Mucosa of stomach (tissue), 1 donor: Measurements from ENCODE around the gene SRSF5.
"Not testable (repeated sequence)": the region's sequence is repeated elsewhere in the genome, so short reads cannot be mapped to it uniquely, and the experiment has no call there.

Experiments
- H3K27me3 ChIP-seq: one replicate; pipeline ENCODE4 v1.7.0; 2013; ENCODE audit warnings: mild to moderate bottlenecking, low read length; ENCODE audit not compliant: control insufficient read depth, insufficient read depth
- H3K36me3 ChIP-seq: one replicate; pipeline ENCODE4 v1.7.0; 2013; ENCODE audit warnings: low read length; ENCODE audit not compliant: control insufficient read depth, insufficient read depth
- H3K4me1 ChIP-seq: one replicate; pipeline ENCODE4 v1.7.0; 2013; ENCODE audit warnings: mild to moderate bottlenecking, low read length; ENCODE audit not compliant: control insufficient read depth, insufficient read depth
- H3K4me3 ChIP-seq: one replicate; pipeline ENCODE4 v1.7.0; 2013; ENCODE audit warnings: low read length
- H3K9ac ChIP-seq: one replicate; pipeline ENCODE4 v1.7.0; 2013; ENCODE audit warnings: mild to moderate bottlenecking, low read length, moderate library complexity
- H3K9me3 ChIP-seq: one replicate; pipeline ENCODE4 v1.7.0; 2013; ENCODE audit warnings: mild to moderate bottlenecking, low read length, moderate library complexity; ENCODE audit not compliant: control insufficient read depth
- donor health status: Pancreatic carcinoma.

Gene SRSF5

GRCh38 chr14:69813346-69813745, 46.4 kb downstream of the SRSF5 start:
- not testable (repeated sequence) for H3K4me1 ChIP-seq

GRCh38 chr14:69814397-69814796, 47.5 kb downstream of the SRSF5 start:
- Histone ChIP-seq H3K27me3 (peaks cover 13% of the 10 kb centered on the region), H3K36me3 (no peaks in the 10 kb centered on the region), H3K9ac (no peak overlapping the region), H3K4me1 (peaks cover 2% of the 10 kb centered on the region), H3K4me3 (no peak overlapping the region), H3K9me3 (no peaks in the 10 kb centered on the region)

More at GRCh38 chr14:69813346-69813745, 46.4 kb downstream of the SRSF5 start:
- not testable (repeated sequence) for H3K9me3 ChIP-seq, H3K4me3 ChIP-seq, H3K36me3 ChIP-seq, H3K9ac ChIP-seq
- H3K27me3 ChIP-seq: peaks cover 13% of the 10 kb centered on the region

- no peaks in the 10 kb centered on the region for H3K36me3 ChIP-seq
- H3K4me1 ChIP-seq: no peaks in the 10 kb centered on the region
- no peaks in the 10 kb centered on the region for H3K9me3 ChIP-seq
- no peak overlapping the region for H3K4me3 ChIP-seq
- peaks cover 19% of the 10 kb centered on the region for H3K27me3 ChIP-seq
- H3K9ac ChIP-seq: no peak overlapping the region
These were observed 48.6 kb downstream of the SRSF5 start for GRCh38 chr14:69815556-69815955.

GRCh38 chr14:69816216-69816615, 49.3 kb downstream of the SRSF5 start:
- Histone ChIP-seq H3K27me3 (peaks cover 19% of the 10 kb centered on the region), H3K9me3 (no peaks in the 10 kb centered on the region)

DNA sequence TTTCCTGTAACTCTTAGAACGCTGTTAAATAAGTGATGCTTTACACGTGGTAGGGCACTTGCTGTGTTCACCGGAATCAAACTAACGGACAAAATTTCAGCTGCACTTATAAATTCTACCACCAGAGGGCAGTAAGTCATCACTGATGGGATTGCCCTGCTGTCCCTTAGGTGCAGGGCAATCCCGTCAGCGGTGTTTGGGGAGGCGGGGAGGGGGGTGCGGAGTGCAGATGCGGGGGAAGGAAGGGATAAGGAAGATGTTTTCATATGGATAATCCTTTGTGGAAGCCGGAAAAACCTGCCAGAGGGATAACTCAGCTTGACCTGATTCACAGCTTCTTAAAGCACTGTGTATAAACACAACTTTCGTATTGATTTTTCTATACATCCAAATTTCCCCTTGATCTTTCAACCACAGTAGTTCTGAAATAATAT, 51.8 kb downstream of the SRSF5 start:
- Histone ChIP-seq H3K9ac (no peak overlapping the region), H3K4me1 (no peaks in the 10 kb centered on the region), H3K4me3 (no peak overlapping the region), H3K9me3 (no peaks in the 10 kb centered on the region), H3K27me3 (peaks cover 19% of the 10 kb centered on the region), H3K36me3 (no peaks in the 10 kb centered on the region)

More at GRCh38 chr14:69816216-69816615, 49.3 kb downstream of the SRSF5 start:
- H3K9ac ChIP-seq: no peak overlapping the region
- no peaks in the 10 kb centered on the region for H3K4me1 ChIP-seq
- no peaks in the 10 kb centered on the region for H3K36me3 ChIP-seq
- no peak overlapping the region for H3K4me3 ChIP-seq

GRCh38 chr14:69819607-69820006, 52.7 kb downstream of the SRSF5 start:
- H3K36me3 ChIP-seq: no peaks in the 10 kb centered on the region
- no peak overlapping the region for H3K9ac ChIP-seq
- no peaks in the 10 kb centered on the region for H3K9me3 ChIP-seq
- H3K4me3 ChIP-seq: no peak overlapping the region
- peaks cover 19% of the 10 kb centered on the region for H3K27me3 ChIP-seq
- no peaks in the 10 kb centered on the region for H3K4me1 ChIP-seq

- Histone ChIP-seq H3K36me3 (no peaks in the 10 kb centered on the region), H3K4me3 (no peak overlapping the region), H3K27me3 (peaks cover 13% of the 10 kb centered on the region), H3K4me1 (no peaks in the 10 kb centered on the region), H3K9me3 (no peaks in the 10 kb centered on the region), H3K9ac (no peak overlapping the region)
These were observed 54.0 kb downstream of the SRSF5 start for GRCh38 chr14:69820991-69821390.
